GM03348 (cell line): ENCODE measurements around the gene HYDIN.
"Not testable (repeated sequence)": the region's sequence is repeated elsewhere in the genome, so short reads cannot be mapped to it uniquely, and the experiment has no call there.

Experiments used
- DNase-seq: peaks from one replicate; pipeline ENCODE4 v3.0.0; 2012; ENCODE audit warnings: low spot score

The HYDIN gene

GRCh38 chr16:70992511-70992910, 238.0 kb downstream of the HYDIN start:
- not testable (repeated sequence) for DNase-seq

GRCh38 chr16:70987019-70987715, 243.4 kb downstream of the HYDIN start:
- not testable (repeated sequence) for DNase-seq

- not testable (repeated sequence) for DNase-seq
Measured at GRCh38 chr16:70984675-70985074, 245.8 kb downstream of the HYDIN start.

GRCh38 chr16:70968332-70968731, 262.2 kb downstream of the HYDIN start:
- DNase-seq, result not testable (repeated sequence)

GRCh38 chr16:70960169-70960568, 270.4 kb downstream of the HYDIN start:
- not testable (repeated sequence) for DNase-seq

- DNase-seq, result not testable (repeated sequence)
Measured at GRCh38 chr16:70954922-70955321, 275.6 kb downstream of the HYDIN start.

GRCh38 chr16:70953824-70954223, 276.7 kb downstream of the HYDIN start:
- DNase-seq, result not testable (repeated sequence)

- DNase-seq, result not testable (repeated sequence)
Measured at GRCh38 chr16:70943551-70943950, 287.0 kb downstream of the HYDIN start.

GRCh38 chr16:70939690-70940359, 290.7 kb downstream of the HYDIN start:
- DNase-seq, result not testable (repeated sequence)

GRCh38 chr16:70936781-70937525, 293.6 kb downstream of the HYDIN start:
- DNase-seq, result not testable (repeated sequence)

GRCh38 chr16:70935325-70935724, 295.2 kb downstream of the HYDIN start:
- not testable (repeated sequence) for DNase-seq

- DNase-seq, result not testable (repeated sequence)
Measured at GRCh38 chr16:70933746-70934145, 296.8 kb downstream of the HYDIN start.

- DNase-seq, result not testable (repeated sequence)
Measured at GRCh38 chr16:70930757-70931156, 299.8 kb downstream of the HYDIN start.

GRCh38 chr16:70922164-70922563, 308.4 kb downstream of the HYDIN start:
- not testable (repeated sequence) for DNase-seq

GRCh38 chr16:70920661-70921060, 309.9 kb downstream of the HYDIN start:
- DNase-seq, result not testable (repeated sequence)

- not testable (repeated sequence) for DNase-seq
Measured at GRCh38 chr16:70888208-70888607, 342.3 kb downstream of the HYDIN start.

GRCh38 chr16:70884652-70885051, 345.9 kb downstream of the HYDIN start:
- DNase-seq, result not testable (repeated sequence)

GRCh38 chr16:70882311-70882710, 348.2 kb downstream of the HYDIN start:
- not testable (repeated sequence) for DNase-seq

GRCh38 chr16:70877895-70878294, 352.6 kb downstream of the HYDIN start:
- DNase-seq, result not testable (repeated sequence)

GRCh38 chr16:70876442-70876841, 354.1 kb downstream of the HYDIN start:
- DNase-seq, result not testable (repeated sequence)

- not testable (repeated sequence) for DNase-seq
Measured at GRCh38 chr16:70864698-70865097, 365.8 kb downstream of the HYDIN start.

GRCh38 chr16:70861996-70862395, 368.5 kb downstream of the HYDIN start:
- not testable (repeated sequence) for DNase-seq

GRCh38 chr16:70851299-70851698, 379.2 kb downstream of the HYDIN start:
- DNase-seq, result not testable (repeated sequence)
